ENCODE measurements around the gene CAMKK2.

DNA sequence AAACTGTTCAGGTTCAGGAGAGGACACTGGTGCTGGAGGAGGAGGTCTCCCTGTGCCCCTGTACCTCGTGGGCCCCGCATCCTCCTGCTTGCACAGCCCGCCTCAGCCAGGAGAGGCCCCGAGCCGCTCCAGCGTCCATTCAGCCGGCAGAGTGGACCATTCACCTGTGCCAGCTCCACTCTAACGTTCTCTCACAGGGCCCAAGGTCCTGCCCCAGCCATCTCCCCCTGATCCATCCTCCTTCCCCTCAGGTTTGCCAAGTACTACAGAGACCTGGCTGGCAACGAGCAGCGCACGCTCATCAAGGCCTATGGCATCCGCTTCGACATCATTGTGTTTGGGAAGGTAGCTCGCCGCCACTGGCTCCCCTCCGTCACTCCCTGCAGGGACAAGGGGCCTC lies 64.3 kb downstream of the CAMKK2 start:
- no peak for TF ChIP-seq EP300 (IDR thresholded peaks at IDR 0.05; ENCODE audit: borderline replicate concordance in 1 of 2, low read depth in 1 of 2, low read length in 1 of 2)
- TF ChIP-seq, protein P1, sequence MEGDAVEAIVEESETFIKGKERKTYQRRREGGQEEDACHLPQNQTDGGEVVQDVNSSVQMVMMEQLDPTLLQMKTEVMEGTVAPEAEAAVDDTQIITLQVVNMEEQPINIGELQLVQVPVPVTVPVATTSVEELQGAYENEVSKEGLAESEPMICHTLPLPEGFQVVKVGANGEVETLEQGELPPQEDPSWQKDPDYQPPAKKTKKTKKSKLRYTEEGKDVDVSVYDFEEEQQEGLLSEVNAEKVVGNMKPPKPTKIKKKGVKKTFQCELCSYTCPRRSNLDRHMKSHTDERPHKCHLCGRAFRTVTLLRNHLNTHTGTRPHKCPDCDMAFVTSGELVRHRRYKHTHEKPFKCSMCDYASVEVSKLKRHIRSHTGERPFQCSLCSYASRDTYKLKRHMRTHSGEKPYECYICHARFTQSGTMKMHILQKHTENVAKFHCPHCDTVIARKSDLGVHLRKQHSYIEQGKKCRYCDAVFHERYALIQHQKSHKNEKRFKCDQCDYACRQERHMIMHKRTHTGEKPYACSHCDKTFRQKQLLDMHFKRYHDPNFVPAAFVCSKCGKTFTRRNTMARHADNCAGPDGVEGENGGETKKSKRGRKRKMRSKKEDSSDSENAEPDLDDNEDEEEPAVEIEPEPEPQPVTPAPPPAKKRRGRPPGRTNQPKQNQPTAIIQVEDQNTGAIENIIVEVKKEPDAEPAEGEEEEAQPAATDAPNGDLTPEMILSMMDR (IDR thresholded peaks at IDR 0.05): no peak
- TF ChIP-seq POLR2AphosphoS5 (IDR thresholded peaks at IDR 0.05; ENCODE audit: low read depth, low read length): no peak
- no peak for TF ChIP-seq SIN3A (IDR thresholded peaks at IDR 0.05; ENCODE audit: borderline replicate concordance, low read depth, low read length)
- no peak for TF ChIP-seq RAD21 (IDR thresholded peaks at IDR 0.05; ENCODE audit: low read length)
- no peak for TF ChIP-seq EZH2phosphoT487 (IDR thresholded peaks at IDR 0.05; ENCODE audit: borderline replicate concordance, low read depth)
- no peak for TF ChIP-seq RCOR1 (IDR thresholded peaks at IDR 0.05; ENCODE audit: low read length)
- no peak for TF ChIP-seq MEF2A (IDR thresholded peaks at IDR 0.05; ENCODE audit: borderline replicate concordance, low read depth)
- TF ChIP-seq YY1 (IDR thresholded peaks at IDR 0.05; ENCODE audit: low read depth): no peak
- no peak for TF ChIP-seq TEAD4 (IDR thresholded peaks at IDR 0.05; ENCODE audit: borderline replicate concordance, insufficient read depth)
- TF ChIP-seq, protein P2, sequence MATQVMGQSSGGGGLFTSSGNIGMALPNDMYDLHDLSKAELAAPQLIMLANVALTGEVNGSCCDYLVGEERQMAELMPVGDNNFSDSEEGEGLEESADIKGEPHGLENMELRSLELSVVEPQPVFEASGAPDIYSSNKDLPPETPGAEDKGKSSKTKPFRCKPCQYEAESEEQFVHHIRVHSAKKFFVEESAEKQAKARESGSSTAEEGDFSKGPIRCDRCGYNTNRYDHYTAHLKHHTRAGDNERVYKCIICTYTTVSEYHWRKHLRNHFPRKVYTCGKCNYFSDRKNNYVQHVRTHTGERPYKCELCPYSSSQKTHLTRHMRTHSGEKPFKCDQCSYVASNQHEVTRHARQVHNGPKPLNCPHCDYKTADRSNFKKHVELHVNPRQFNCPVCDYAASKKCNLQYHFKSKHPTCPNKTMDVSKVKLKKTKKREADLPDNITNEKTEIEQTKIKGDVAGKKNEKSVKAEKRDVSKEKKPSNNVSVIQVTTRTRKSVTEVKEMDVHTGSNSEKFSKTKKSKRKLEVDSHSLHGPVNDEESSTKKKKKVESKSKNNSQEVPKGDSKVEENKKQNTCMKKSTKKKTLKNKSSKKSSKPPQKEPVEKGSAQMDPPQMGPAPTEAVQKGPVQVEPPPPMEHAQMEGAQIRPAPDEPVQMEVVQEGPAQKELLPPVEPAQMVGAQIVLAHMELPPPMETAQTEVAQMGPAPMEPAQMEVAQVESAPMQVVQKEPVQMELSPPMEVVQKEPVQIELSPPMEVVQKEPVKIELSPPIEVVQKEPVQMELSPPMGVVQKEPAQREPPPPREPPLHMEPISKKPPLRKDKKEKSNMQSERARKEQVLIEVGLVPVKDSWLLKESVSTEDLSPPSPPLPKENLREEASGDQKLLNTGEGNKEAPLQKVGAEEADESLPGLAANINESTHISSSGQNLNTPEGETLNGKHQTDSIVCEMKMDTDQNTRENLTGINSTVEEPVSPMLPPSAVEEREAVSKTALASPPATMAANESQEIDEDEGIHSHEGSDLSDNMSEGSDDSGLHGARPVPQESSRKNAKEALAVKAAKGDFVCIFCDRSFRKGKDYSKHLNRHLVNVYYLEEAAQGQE (IDR thresholded peaks at IDR 0.05; ENCODE audit: low read depth, low read length): no peak
- TF ChIP-seq, protein P3, sequence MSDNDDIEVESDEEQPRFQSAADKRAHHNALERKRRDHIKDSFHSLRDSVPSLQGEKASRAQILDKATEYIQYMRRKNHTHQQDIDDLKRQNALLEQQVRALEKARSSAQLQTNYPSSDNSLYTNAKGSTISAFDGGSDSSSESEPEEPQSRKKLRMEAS (IDR thresholded peaks at IDR 0.05; ENCODE audit: low read depth): no peak
- TF ChIP-seq GABPA (IDR thresholded peaks at IDR 0.05; ENCODE audit: low read depth): no peak
